Spleen (tissue), 11 donors: ENCODE data around the gene POU6F2. TPM values are rescaled to one million over a fixed set of nuclear protein-coding genes. Genes with fewer than 3 reads are reported as not detected.

Experiments
- DNase-seq: peaks from one replicate; pipeline ENCODE4 v3.0.0-alpha.2; 2020
- H3K27ac ChIP-seq, 8 donors: fragments of 200-600 bp; sonication (generic) in 7 of 8; 1 replicate in 4 of 8; 2 replicates in 4 of 8; pipeline versions ENCODE4 v1.5.0 to v1.8.0; 2016 to 2021; ENCODE audit warnings: inconsistent platforms in 4 of 8, mild to moderate bottlenecking in 4 of 8, moderate library complexity in 1 of 8
- H3K27me3 ChIP-seq, 7 donors: fragments of 200-600 bp; sonication (generic) in 6 of 7; replicated peaks in 1 of 7; 1 replicate in 4 of 7; 2 replicates in 3 of 7; pipeline versions ENCODE4 v1.5.0 to v1.8.0; 2016 to 2021; ENCODE audit warnings: inconsistent platforms in 3 of 7, mild to moderate bottlenecking in 1 of 7
- H3K36me3 ChIP-seq, 6 donors: fragments of 200-600 bp; sonication (generic) in 5 of 6; 1 replicate in 4 of 6; 2 replicates in 2 of 6; pipeline versions ENCODE4 v1.5.0 to v1.8.0; 2016 to 2021; ENCODE audit warnings: inconsistent platforms in 2 of 6
- H3K4me1 ChIP-seq, 6 donors: fragments of 200-600 bp; sonication (generic) in 5 of 6; 1 replicate in 3 of 6; 2 replicates in 3 of 6; pipeline versions ENCODE4 v1.5.0 to v1.8.0; 2016 to 2021; ENCODE audit warnings: inconsistent platforms in 3 of 6
- H3K4me3 ChIP-seq, 8 donors: fragments of 200-600 bp; sonication (generic) in 7 of 8; 1 replicate in 4 of 8; 2 replicates in 4 of 8; pipeline versions ENCODE4 v1.5.0 to v1.8.0; 2016 to 2021; ENCODE audit warnings: inconsistent platforms in 4 of 8, mild to moderate bottlenecking in 4 of 8, moderate library complexity in 2 of 8
- H3K9me3 ChIP-seq, 8 donors: fragments of 200-600 bp; sonication (generic) in 7 of 8; 1 replicate in 4 of 8; 2 replicates in 4 of 8; pipeline versions ENCODE4 v1.5.0 to v1.8.0; 2016 to 2021; ENCODE audit warnings: inconsistent platforms in 4 of 8
- CTCF ChIP-seq, 11 experiments: fragments of 200-600 bp in 7 of 11; fragments of 450-650 bp in 4 of 11; sonication (generic) in 4 of 11; IDR thresholded peaks in 8 of 11; conservative IDR thresholded peaks in 3 of 11; 1 replicate in 7 of 11; 2 replicates in 4 of 11; pipeline versions ENCODE4 v1.4.0 to v1.8.0; 2016 to 2021; ENCODE audit warnings: antibody characterized with exemption in 11 of 11, inconsistent platforms in 4 of 11, mild to moderate bottlenecking in 1 of 11
- POLR2A ChIP-seq, 3 donors: fragments of 450-650 bp; IDR thresholded peaks; one replicate each; pipeline ENCODE4 v1.5.1; 2017; ENCODE audit warnings: antibody characterized with exemption in 3 of 3, mild to moderate bottlenecking in 1 of 3
- POLR2AphosphoS5 ChIP-seq, 3 donors: sonication (generic); formaldehyde crosslinking; IDR thresholded peaks; one replicate each; pipeline ENCODE4 v1.5.1; 2017; ENCODE audit warnings: antibody characterized with exemption in 3 of 3
- WGBS, 5 donors: extraction: QIAGEN DNeasy Blood & Tissue Kit in 3 of 5; methylation state at CpG; one replicate each; pipeline versions ENCODE4 v1.1.5 to v1.1.7; 2013 to 2018; 5-methylcytosine and 5-hydroxymethylcytosine counted together
- intact Hi-C: fragments of 100-400 bp; cut with DNase I; formaldehyde crosslinking; loops from one replicate; pipeline ENCODE4 v1.15.0; 2023; ENCODE audit warnings: low total_unique reads
- polyA plus RNA-seq, 3 donors: library from polyadenylated mRNA; stranded (reverse); fragments of 200-250 nt; gene quantifications; one replicate each; pipeline ENCODE4 v1.2.1, GENCODE V29; 2013
- total RNA-seq, 7 donors: library from RNA; depleted of rRNA in 3 of 7; stranded (reverse); fragments of >200 nt in 3 of 7; fragmentation: NEBNext Ultra II Directional in 4 of 7; extraction: Animal tissue kit (Norgen Biotek cat#: 25700) in 4 of 7; gene quantifications; one replicate each; pipeline versions ENCODE4 v1.1.0 to v1.2.1, GENCODE V29; 2016 to 2021
- donor health status: healthy with polysubstance abuse.
- donor health status: DM: no; HTN: no; CAD: no; lungs with moderate emphysema.
- donor health status: DM: no; HTN: no; CAD: no.
- donor health status: Bipolar disorder and iron deficiency.
- donor health status: healthy.
- donor health status: DM: no; HTN: no; CAD: no.
- donor health status: DM: yes; HTN: yes; CAD: no.

Gene POU6F2
- total and polyA plus RNA-seq, 10 donors = 0.04 to 0.54 (median 0.23) TPM; not detected in 7

GRCh38 chr7:39164887-39165286 is 187.2 kb downstream of the POU6F2 start:
- Histone ChIP-seq H3K4me3 (no peak overlapping the region), H3K27ac (no peak overlapping the region), H3K36me3 (no peaks in the 10 kb centered on the region), H3K27me3 (no peaks in the 10 kb centered on the region), H3K9me3 (no peaks in the 10 kb centered on the region), H3K4me1 (no peaks in the 10 kb centered on the region)
- intact Hi-C loops = no loop called here
- WGBS, 5 donors = 79 to 93% (median 82%) methylated on average over 4 of the region's 4 CpGs
- TF ChIP-seq POLR2AphosphoS5 (IDR thresholded peaks at IDR 0.05) = no peak
- no peak for TF ChIP-seq CTCF (IDR thresholded peaks at IDR 0.05 in 8 of 11, conservative IDR thresholded peaks at IDR 0.05 in 3 of 11)
- no peak for TF ChIP-seq POLR2A (IDR thresholded peaks at IDR 0.05)
- DNase-seq = no peak

- Histone ChIP-seq H3K9me3 (no peaks in the 10 kb centered on the region), H3K4me1 (no peaks in the 10 kb centered on the region), H3K27me3 (no peaks in the 10 kb centered on the region), H3K4me3 (no peak overlapping the region), H3K27ac (no peak overlapping the region), H3K36me3 (no peaks in the 10 kb centered on the region)
- intact Hi-C loops = no loop called here
- WGBS, 5 donors = 79 to 92% (median 83%) methylated on average over 8 of the region's 8 CpGs
- DNase-seq = no peak
- no peak for TF ChIP-seq CTCF (IDR thresholded peaks at IDR 0.05 in 8 of 11, conservative IDR thresholded peaks at IDR 0.05 in 3 of 11)
These were observed 190.8 kb downstream of the POU6F2 start for GRCh38 chr7:39168403-39169098.

- TF ChIP-seq POLR2AphosphoS5 (IDR thresholded peaks at IDR 0.05) = no peak
- no peak for TF ChIP-seq CTCF (IDR thresholded peaks at IDR 0.05 in 8 of 11, conservative IDR thresholded peaks at IDR 0.05 in 3 of 11)
- no peak for TF ChIP-seq POLR2A (IDR thresholded peaks at IDR 0.05)
- WGBS, 5 donors = 72 to 89% (median 80%) methylated on average over 1 of the region's 1 CpG
- Histone ChIP-seq H3K9me3 (no peaks in the 10 kb centered on the region), H3K4me1 (no peaks in the 10 kb centered on the region), H3K27me3 (no peaks in the 10 kb centered on the region), H3K27ac (no peak overlapping the region), H3K4me3 (no peak overlapping the region), H3K36me3 (no peaks in the 10 kb centered on the region)
- intact Hi-C loops = no loop called here
- DNase-seq = no peak
These were observed 194.4 kb downstream of the POU6F2 start for GRCh38 chr7:39172137-39172536.

- DNase-seq = no peak
- H3K4me1 ChIP-seq = no peaks in the 10 kb centered on the region
- WGBS, 5 donors = 82 to 91% (median 83%) methylated on average over 3 of the region's 3 CpGs
- intact Hi-C loops = no loop called here
- H3K4me3 ChIP-seq = no peak overlapping the region
- no peaks in the 10 kb centered on the region for H3K9me3 ChIP-seq
- H3K27ac ChIP-seq = no peak overlapping the region
- no peaks in the 10 kb centered on the region for H3K36me3 ChIP-seq
- TF ChIP-seq POLR2A (IDR thresholded peaks at IDR 0.05) (no peak), POLR2AphosphoS5 (IDR thresholded peaks at IDR 0.05) (no peak), CTCF (IDR thresholded peaks at IDR 0.05 in 8 of 11, conservative IDR thresholded peaks at IDR 0.05 in 3 of 11) (no peak)
- H3K27me3 ChIP-seq = no peaks in the 10 kb centered on the region
These were observed 203.7 kb downstream of the POU6F2 start for GRCh38 chr7:39181398-39181797.
